GM12878 (cell line): Measurements from ENCODE around the gene CCM2. TPM values are rescaled to one million over a fixed set of nuclear protein-coding genes. Genes with fewer than 3 reads are reported as not detected.

ENCODE experiments used
- BCL3 ChIP-seq: IDR thresholded peaks from 2 replicates; pipeline ENCODE4 v1.6.1; 2011; ENCODE audit warnings: borderline replicate concordance, low read depth, mild to moderate bottlenecking, moderate library complexity, low read length; ENCODE audit not compliant: insufficient read depth, poor library complexity, severe bottlenecking
- DPF2 ChIP-seq: fragments of 450-650 bp; IDR thresholded peaks from 2 replicates; pipeline ENCODE4 v1.6.1; 2017; ENCODE audit warnings: mild to moderate bottlenecking
- E2F8 ChIP-seq: fragments of 450-650 bp; IDR thresholded peaks from 2 replicates; pipeline ENCODE4 v1.6.1; 2018; ENCODE audit warnings: mild to moderate bottlenecking, low read depth, moderate library complexity; ENCODE audit not compliant: partially characterized antibody
- EGR1 ChIP-seq, 2 experiments: IDR thresholded peaks; 1 replicate in 1 of 2; 2 replicates in 1 of 2; pipeline ENCODE4 v1.6.1; 2011 to 2012; ENCODE audit warnings: low read depth in 2 of 2, low read length in 2 of 2, borderline replicate concordance in 1 of 2, mild to moderate bottlenecking in 1 of 2, moderate library complexity in 1 of 2
- HDAC6 ChIP-seq: fragments of 200-600 bp; sonication (generic); IDR thresholded peaks from one replicate; pipeline ENCODE4 v1.8.0; 2017; ENCODE audit warnings: antibody characterized with exemption; ENCODE audit not compliant: unreplicated experiment
- IKZF2 ChIP-seq, 2 experiments: fragments of 450-650 bp; IDR thresholded peaks; 2 replicates each; pipeline ENCODE4 v1.6.1; 2017; ENCODE audit warnings: mild to moderate bottlenecking in 2 of 2, moderate library complexity in 2 of 2
- NFYA ChIP-seq: IDR thresholded peaks from 2 replicates; pipeline ENCODE4 v1.6.1; 2011; ENCODE audit warnings: low read depth, mild to moderate bottlenecking, low read length, improper control_type of control experiment, borderline replicate concordance
- NR2C2 ChIP-seq: IDR thresholded peaks from 2 replicates; pipeline ENCODE4 v1.6.1; 2011; ENCODE audit warnings: borderline replicate concordance, low read depth; ENCODE audit not compliant: control insufficient read depth, insufficient read length
- SMARCA5 ChIP-seq: fragments of 450-650 bp; IDR thresholded peaks from 2 replicates; pipeline ENCODE4 v1.6.1; 2017; ENCODE audit warnings: mild to moderate bottlenecking
- SMC3 ChIP-seq: IDR thresholded peaks from 2 replicates; pipeline ENCODE4 v1.6.1; 2011; ENCODE audit warnings: low read length, improper control_type of control experiment, borderline replicate concordance
- SP1 ChIP-seq: IDR thresholded peaks from one replicate; pipeline ENCODE4 v1.6.1; 2011; ENCODE audit warnings: low read depth, low read length
- SREBF1 ChIP-seq: IDR thresholded peaks from 2 replicates; pipeline ENCODE4 v1.6.1; 2012; ENCODE audit warnings: mild to moderate bottlenecking, low read length
- TARDBP ChIP-seq: IDR thresholded peaks from 2 replicates; pipeline ENCODE4 v1.6.1; 2016; ENCODE audit warnings: borderline replicate concordance
- TBL1XR1 ChIP-seq: IDR thresholded peaks from 2 replicates; pipeline ENCODE4 v1.6.1; 2012; ENCODE audit warnings: low read depth, low read length, improper control_type of control experiment
- YBX1 ChIP-seq: fragments of 450-650 bp; IDR thresholded peaks from 2 replicates; pipeline ENCODE4 v1.6.1; 2016; ENCODE audit warnings: antibody characterized with exemption
- ZBTB11 ChIP-seq: fragments of 450-650 bp; formaldehyde crosslinking; IDR thresholded peaks from 2 replicates; pipeline ENCODE4 v1.5.0; 2022; ENCODE audit warnings: mild to moderate bottlenecking, missing genetic modification characterization
- ZNF687 ChIP-seq: fragments of 450-650 bp; IDR thresholded peaks from 2 replicates; pipeline ENCODE4 v1.6.1; 2017; ENCODE audit warnings: mild to moderate bottlenecking, moderate library complexity
- ZSCAN29 ChIP-seq: fragments of 450-650 bp; IDR thresholded peaks from 2 replicates; pipeline ENCODE4 v1.6.1; 2017; ENCODE audit warnings: mild to moderate bottlenecking, moderate library complexity
- ZZZ3 ChIP-seq: IDR thresholded peaks from 2 replicates; pipeline ENCODE4 v1.6.1; 2011; ENCODE audit warnings: low read depth; ENCODE audit not compliant: control insufficient read depth, insufficient read length
- polyA plus RNA-seq, 11 experiments: library from polyadenylated mRNA; depleted of rRNA in 4 of 11; unstranded in 6 of 11; stranded (reverse) in 5 of 11; fragments of >200 nt; fragmentation: Nextera tagmentation in 4 of 11; fragmentation: Illumina TruSeq in 1 of 11; extraction: Ambion mirVana in 4 of 11; extraction: Trizol in 1 of 11; gene quantifications; 1 replicate in 1 of 11; 2 replicates in 10 of 11; pipeline versions ENCODE4 v1.2.1 to v1.2.3, GENCODE V29; 2011 to 2016; ENCODE audit warnings: inconsistent platforms in 2 of 11, missing spikeins in 2 of 11, low read depth in 1 of 11
- total RNA-seq, 4 experiments: library from RNA; depleted of rRNA in 3 of 4; stranded (reverse); fragments of >200 nt in 3 of 4; fragmentation: Illumina TruSeq in 1 of 4; extraction: Trizol in 1 of 4; gene quantifications; 2 replicates each; pipeline versions ENCODE4 v1.2.1 to v1.2.3, GENCODE V29; 2013 to 2021

The CCM2 gene
- total and polyA plus RNA-seq, 10 of the 15 experiments (the other 5 are each of a cell fraction or from before 2014, with no cell fraction given) = 1.00 to 82.3 (median 48.7) TPM

- TF ChIP-seq NR2C2 = no peak
- TF ChIP-seq YBX1 = no peak
- no peak for TF ChIP-seq SMARCA5
- no peak for TF ChIP-seq ZSCAN29
- no peak for TF ChIP-seq E2F8
- TF ChIP-seq ZNF687 = peak; percentile 45
- no peak for TF ChIP-seq ZBTB11 (CRISPR knock-in tag)
- peak; percentile 39 for TF ChIP-seq SP1
- peak; percentile 99 for TF ChIP-seq IKZF2 (IDR thresholded peaks at IDR 0.05)
- TF ChIP-seq ZZZ3 = no peak
- TF ChIP-seq SREBF1 = no peak
- TF ChIP-seq NFYA = no peak
- TF ChIP-seq TARDBP = no peak
- no peak for TF ChIP-seq TBL1XR1
- peak; percentile 91 for TF ChIP-seq DPF2
- peak; percentile 83 for TF ChIP-seq BCL3
- TF ChIP-seq EGR1 (IDR thresholded peaks at IDR 0.05; ENCODE audit: borderline replicate concordance in 1 of 2, low read depth in 2 of 2, low read length in 2 of 2) = no peak; a peak in 1 of 3 replicates
- no peak for TF ChIP-seq HDAC6
- TF ChIP-seq SMC3 = no peak
These were observed 19.5 kb upstream of the CCM2 start (continued) for GRCh38 chr7:44980393-44981034.
